HL-60 (cell line): ENCODE measurements around the gene RGS6.

ENCODE experiments used
- DNase-seq, 2 experiments: peaks; one replicate each; pipeline ENCODE4 v3.0.0-alpha.2; 2010 to 2020; ENCODE audit warnings: low read depth in 1 of 2, low spot score in 1 of 2
- H3K27ac ChIP-seq: fragments of 250-450 bp; sonication (Bioruptor Pico); replicated peaks from 2 replicates; pipeline ENCODE4 v1.5.1; 2020; ENCODE audit warnings: mild to moderate bottlenecking, moderate library complexity
- H3K27me3 ChIP-seq: fragments of 250-450 bp; sonication (Bioruptor Pico); 2 replicates; pipeline ENCODE4 v1.5.1; 2021; ENCODE audit warnings: mild to moderate bottlenecking, moderate library complexity; ENCODE audit not compliant: insufficient read depth, poor library complexity, severe bottlenecking
- H3K4me3 ChIP-seq: replicated peaks from 2 replicates; pipeline ENCODE4 v1.5.1; 2011; ENCODE audit warnings: mild to moderate bottlenecking, control low read depth, low read length; ENCODE audit not compliant: insufficient read depth
- CTCF ChIP-seq: IDR thresholded peaks from one replicate; pipeline ENCODE4 v1.5.1; 2011; ENCODE audit warnings: low read length, control low read depth, inconsistent platforms; ENCODE audit not compliant: insufficient read depth
- GABPA ChIP-seq: IDR thresholded peaks from 2 replicates; pipeline ENCODE4 v1.6.1; 2012; ENCODE audit warnings: low read depth
- POLR2AphosphoS5 ChIP-seq: IDR thresholded peaks from 2 replicates; pipeline ENCODE4 v1.6.1; 2012; ENCODE audit warnings: low read depth
- REST ChIP-seq: IDR thresholded peaks from 2 replicates; pipeline ENCODE4 v1.6.1; 2012; ENCODE audit warnings: low read depth; ENCODE audit not compliant: insufficient replicate concordance
- SPI1 ChIP-seq: IDR thresholded peaks from 2 replicates; pipeline ENCODE4 v1.6.1; 2012; ENCODE audit warnings: low read depth, mild to moderate bottlenecking, borderline replicate concordance

The RGS6 gene

GRCh38 chr14:72052356-72052755, 120.1 kb downstream of the RGS6 start:
- DNase-seq: no peak
- Histone ChIP-seq H3K4me3 (no peak overlapping the region), H3K27ac (no peak overlapping the region), H3K27me3 (no peaks in the 10 kb centered on the region)
- TF ChIP-seq SPI1 (no peak), CTCF (no peak), REST (no peak), POLR2AphosphoS5 (no peak), GABPA (no peak)

- TF ChIP-seq REST: no peak
- TF ChIP-seq CTCF: no peak
- no peak for TF ChIP-seq SPI1
- TF ChIP-seq POLR2AphosphoS5: no peak
- TF ChIP-seq GABPA: no peak
- no peaks in the 10 kb centered on the region for H3K27me3 ChIP-seq
- H3K4me3 ChIP-seq: no peak overlapping the region
- H3K27ac ChIP-seq: no peak overlapping the region
- DNase-seq: no peak
These were observed 121.4 kb downstream of the RGS6 start for GRCh38 chr14:72053651-72054050.

GRCh38 chr14:72054911-72055310, 122.7 kb downstream of the RGS6 start:
- H3K27ac ChIP-seq: no peak overlapping the region
- no peaks in the 10 kb centered on the region for H3K27me3 ChIP-seq
- DNase-seq: no peak
- no peak overlapping the region for H3K4me3 ChIP-seq
- TF ChIP-seq SPI1 (no peak), POLR2AphosphoS5 (no peak), GABPA (no peak), CTCF (no peak), REST (no peak)
